GM19455 (cell line): ENCODE data around the gene CIRBP.

Experiments used
- ATAC-seq: cut with Tn5 transposase; IDR thresholded peaks from one replicate; pipeline ENCODE4 v1.9.1; 2021; ENCODE audit not compliant: unreplicated experiment

Gene CIRBP

GRCh38 chr19:1278074-1278473 lies 8.9 kb downstream of the CIRBP start:
- ATAC-seq: no peak

GRCh38 chr19:1278713-1279660 lies 9.9 kb downstream of the CIRBP start:
- no peak for ATAC-seq

- no peak for ATAC-seq
Observed at GRCh38 chr19:1279782-1280341, 10.7 kb downstream of the CIRBP start.

- ATAC-seq: no peak
Observed at GRCh38 chr19:1280636-1281568, 11.8 kb downstream of the CIRBP start.

GRCh38 chr19:1281569-1282287 lies 12.6 kb downstream of the CIRBP start:
- no peak for ATAC-seq

GRCh38 chr19:1282588-1283206 lies 13.6 kb downstream of the CIRBP start:
- no peak for ATAC-seq

GRCh38 chr19:1283207-1283916 lies 14.2 kb downstream of the CIRBP start:
- ATAC-seq: no peak

GRCh38 chr19:1283917-1284292 lies 14.8 kb downstream of the CIRBP start:
- no peak for ATAC-seq

GRCh38 chr19:1284293-1284978 lies 15.3 kb downstream of the CIRBP start:
- no peak for ATAC-seq

- ATAC-seq: no peak
Observed at GRCh38 chr19:1284979-1285736, 16.0 kb downstream of the CIRBP start.

- ATAC-seq: no peak
Observed at GRCh38 chr19:1285737-1286360, 16.7 kb downstream of the CIRBP start, which contains the start of gene EFNA2. EFNA2 (plus strand) TSS chr19:1285873; CDS start chr19:1286169, 296 bp downstream.

GRCh38 chr19:1286487-1287353 lies 17.6 kb downstream of the CIRBP start:
- ATAC-seq: no peak

GRCh38 chr19:1287354-1288225 lies 18.5 kb downstream of the CIRBP start:
- ATAC-seq: no peak

- no peak for ATAC-seq
Observed at GRCh38 chr19:1288226-1288612, 19.1 kb downstream of the CIRBP start.

- no peak for ATAC-seq
Observed at GRCh38 chr19:1288833-1289685, 19.9 kb downstream of the CIRBP start.
